ENCODE measurements around the gene ASRGL1. TPM values are rescaled to one million over a fixed set of nuclear protein-coding genes. Genes with fewer than 3 reads are reported as not detected.

The ASRGL1 gene
- total and polyA plus RNA-seq, 2 experiments from 2014 or later: 6.9 to 21.5 TPM

GRCh38 chr11:62344210-62344609 lies 7.0 kb downstream of the ASRGL1 start:
- H3K4me1 ChIP-seq (ENCODE audit: low read depth): no peaks in the 10 kb centered on the region
- no peak for DNase-seq (ENCODE audit: low read depth in 1 of 2, low spot score in 1 of 2)
- no peaks in the 10 kb centered on the region for H3K36me3 ChIP-seq
- no peak for TF ChIP-seq CTCF (IDR thresholded peaks at IDR 0.05; ENCODE audit: low read depth, low read length)
- no peak overlapping the region for H3K4me3 ChIP-seq
- no peaks in the 10 kb centered on the region for H3K9me3 ChIP-seq (ENCODE audit: low read depth)
- no peaks in the 10 kb centered on the region for H3K27me3 ChIP-seq
- no peak overlapping the region for H3K27ac ChIP-seq

- TF ChIP-seq CTCF (IDR thresholded peaks at IDR 0.05; ENCODE audit: low read depth, low read length): no peak
- Histone ChIP-seq H3K4me1 (ENCODE audit: low read depth) (no peaks in the 10 kb centered on the region), H3K4me3 (no peak overlapping the region), H3K27me3 (no peaks in the 10 kb centered on the region), H3K27ac (no peak overlapping the region), H3K9me3 (ENCODE audit: low read depth) (no peaks in the 10 kb centered on the region), H3K36me3 (no peaks in the 10 kb centered on the region)
- DNase-seq (ENCODE audit: low read depth in 1 of 2, low spot score in 1 of 2): no peak
These were observed 8.6 kb downstream of the ASRGL1 start for GRCh38 chr11:62345861-62346260.

DNA sequence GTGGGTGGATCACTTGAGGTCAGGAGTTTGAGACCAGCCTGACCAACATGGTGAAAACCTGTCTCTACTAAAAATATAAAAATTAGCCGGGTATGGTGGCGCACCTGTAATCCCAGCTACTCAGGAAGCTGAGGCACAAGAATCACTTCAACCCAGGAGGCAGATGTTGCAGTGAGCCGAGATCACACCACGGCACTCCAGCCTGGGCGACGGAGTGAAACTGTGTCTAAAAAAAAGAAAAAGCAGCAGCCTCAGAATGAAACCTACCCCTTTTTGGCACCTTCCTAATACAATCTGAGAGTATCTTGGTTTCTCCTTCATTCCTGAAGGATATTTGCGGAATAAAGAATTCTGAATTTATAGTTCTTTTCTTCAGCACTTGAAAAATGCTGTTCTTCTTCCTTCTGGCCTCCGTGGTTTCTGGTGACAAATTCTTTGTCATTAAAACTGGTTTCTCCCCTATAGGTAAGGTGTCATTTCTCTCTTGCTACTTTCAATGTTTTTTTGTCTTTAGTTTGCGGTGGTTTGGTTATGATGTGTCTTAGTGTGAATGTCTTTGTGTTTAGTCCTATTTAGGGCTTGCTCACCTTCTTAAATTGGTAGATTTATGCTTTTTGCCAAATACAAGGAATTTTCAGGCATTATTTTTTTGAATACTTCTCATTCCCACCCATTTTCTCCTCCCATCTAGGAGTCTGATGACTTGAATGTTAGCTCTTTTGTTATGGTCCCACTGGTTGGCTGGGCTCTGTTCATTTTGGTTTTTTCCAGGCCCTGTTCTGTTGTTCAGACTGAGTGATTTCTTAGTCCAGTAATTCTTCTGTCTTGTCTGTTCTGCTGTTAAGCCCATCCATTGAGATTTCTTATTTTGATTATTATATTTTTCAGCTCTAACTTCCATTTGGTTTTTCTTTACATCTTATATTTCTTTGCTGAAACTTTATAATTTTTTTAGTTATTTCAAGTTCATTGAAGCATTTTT lies 15.4 kb downstream of the ASRGL1 start:
- no peaks in the 10 kb centered on the region for H3K4me1 ChIP-seq (ENCODE audit: low read depth)
- H3K27me3 ChIP-seq: no peaks in the 10 kb centered on the region
- no peak overlapping the region for H3K4me3 ChIP-seq
- no peak for TF ChIP-seq CTCF (IDR thresholded peaks at IDR 0.05; ENCODE audit: low read depth, low read length)
- no peaks in the 10 kb centered on the region for H3K9me3 ChIP-seq (ENCODE audit: low read depth)
- H3K27ac ChIP-seq: no peak overlapping the region
- no peak for DNase-seq (ENCODE audit: low read depth in 1 of 2, low spot score in 1 of 2)
- H3K36me3 ChIP-seq: no peaks in the 10 kb centered on the region

GRCh38 chr11:62353841-62354240 lies 16.6 kb downstream of the ASRGL1 start:
- H3K9me3 ChIP-seq (ENCODE audit: low read depth): no peaks in the 10 kb centered on the region
- H3K36me3 ChIP-seq: no peaks in the 10 kb centered on the region
- no peaks in the 10 kb centered on the region for H3K27me3 ChIP-seq
- DNase-seq (ENCODE audit: low read depth in 1 of 2, low spot score in 1 of 2): no peak
- TF ChIP-seq CTCF (IDR thresholded peaks at IDR 0.05; ENCODE audit: low read depth, low read length): no peak
- H3K27ac ChIP-seq: no peak overlapping the region
- no peaks in the 10 kb centered on the region for H3K4me1 ChIP-seq (ENCODE audit: low read depth)
- no peak overlapping the region for H3K4me3 ChIP-seq

DNA sequence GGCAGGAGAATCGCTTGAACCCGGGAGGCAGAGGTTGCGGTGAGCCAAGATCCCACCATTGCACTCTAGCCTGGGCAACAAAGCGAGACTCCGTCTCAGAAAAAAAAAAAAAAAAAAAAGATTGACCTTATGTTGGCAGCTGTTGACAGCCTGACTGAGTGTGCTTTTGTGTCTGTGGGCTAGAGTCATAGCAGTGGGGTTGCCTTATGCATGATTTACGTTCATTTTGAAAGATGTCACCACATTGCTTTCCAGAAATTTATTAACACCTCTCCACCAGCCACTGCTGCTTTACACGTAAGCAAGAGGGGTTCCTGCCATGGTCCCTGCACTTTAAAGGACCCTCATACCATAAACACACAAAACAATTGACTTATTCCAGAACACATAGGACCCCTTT lies 21.0 kb downstream of the ASRGL1 start:
- Histone ChIP-seq H3K36me3 (no peaks in the 10 kb centered on the region), H3K27ac (no peak overlapping the region), H3K4me1 (ENCODE audit: low read depth) (no peaks in the 10 kb centered on the region), H3K27me3 (no peaks in the 10 kb centered on the region), H3K9me3 (ENCODE audit: low read depth) (no peaks in the 10 kb centered on the region), H3K4me3 (no peak overlapping the region)
- DNase-seq (ENCODE audit: low read depth in 1 of 2, low spot score in 1 of 2): no peak
- no peak for TF ChIP-seq CTCF (IDR thresholded peaks at IDR 0.05; ENCODE audit: low read depth, low read length)

Measured in cardiac muscle cell (in vitro differentiated cells and primary cell).